SK-N-SH (cell line): ENCODE data around the gene NTNG1.

Experiments used
- CHD2 ChIP-seq: fragments of 150-350 bp; IDR thresholded peaks from 2 replicates; pipeline ENCODE4 v1.6.1; 2018; ENCODE audit warnings: low read length; ENCODE audit not compliant: partially characterized antibody
- EZH2phosphoT487 ChIP-seq: fragments of 200-600 bp; sonication (generic); IDR thresholded peaks from 2 replicates; pipeline ENCODE4 v1.6.1; 2017; ENCODE audit warnings: low read depth, mixed run types, mild to moderate bottlenecking, antibody characterized with exemption, moderate library complexity, borderline replicate concordance
- RAD21 ChIP-seq: IDR thresholded peaks from 2 replicates; pipeline ENCODE4 v1.6.1; 2012; ENCODE audit warnings: mild to moderate bottlenecking, low read length
- RCOR1 ChIP-seq: fragments of 150-350 bp; IDR thresholded peaks from 2 replicates; pipeline ENCODE4 v1.6.1; 2017; ENCODE audit warnings: antibody characterized with exemption, low read length
- RXRA ChIP-seq: IDR thresholded peaks from 2 replicates; pipeline ENCODE4 v1.4.0; 2012; ENCODE audit warnings: low read depth, mild to moderate bottlenecking, borderline replicate concordance
- TF ChIP-seq, protein P1 (sequence below): fragments of 200-600 bp; sonication (generic); IDR thresholded peaks from 2 replicates; pipeline ENCODE4 v1.6.1; 2017; ENCODE audit warnings: antibody characterized with exemption, mild to moderate bottlenecking, moderate library complexity
- TF ChIP-seq, protein P2 (sequence below): IDR thresholded peaks from 2 replicates; pipeline ENCODE4 v1.4.0; 2012; ENCODE audit warnings: low read depth, borderline replicate concordance

- TF ChIP-seq, protein P1, sequence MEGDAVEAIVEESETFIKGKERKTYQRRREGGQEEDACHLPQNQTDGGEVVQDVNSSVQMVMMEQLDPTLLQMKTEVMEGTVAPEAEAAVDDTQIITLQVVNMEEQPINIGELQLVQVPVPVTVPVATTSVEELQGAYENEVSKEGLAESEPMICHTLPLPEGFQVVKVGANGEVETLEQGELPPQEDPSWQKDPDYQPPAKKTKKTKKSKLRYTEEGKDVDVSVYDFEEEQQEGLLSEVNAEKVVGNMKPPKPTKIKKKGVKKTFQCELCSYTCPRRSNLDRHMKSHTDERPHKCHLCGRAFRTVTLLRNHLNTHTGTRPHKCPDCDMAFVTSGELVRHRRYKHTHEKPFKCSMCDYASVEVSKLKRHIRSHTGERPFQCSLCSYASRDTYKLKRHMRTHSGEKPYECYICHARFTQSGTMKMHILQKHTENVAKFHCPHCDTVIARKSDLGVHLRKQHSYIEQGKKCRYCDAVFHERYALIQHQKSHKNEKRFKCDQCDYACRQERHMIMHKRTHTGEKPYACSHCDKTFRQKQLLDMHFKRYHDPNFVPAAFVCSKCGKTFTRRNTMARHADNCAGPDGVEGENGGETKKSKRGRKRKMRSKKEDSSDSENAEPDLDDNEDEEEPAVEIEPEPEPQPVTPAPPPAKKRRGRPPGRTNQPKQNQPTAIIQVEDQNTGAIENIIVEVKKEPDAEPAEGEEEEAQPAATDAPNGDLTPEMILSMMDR: no peak
- TF ChIP-seq RCOR1 (no peak), EZH2phosphoT487 (no peak), RAD21 (no peak), CHD2 (no peak), RXRA (no peak)
- TF ChIP-seq, protein P2, sequence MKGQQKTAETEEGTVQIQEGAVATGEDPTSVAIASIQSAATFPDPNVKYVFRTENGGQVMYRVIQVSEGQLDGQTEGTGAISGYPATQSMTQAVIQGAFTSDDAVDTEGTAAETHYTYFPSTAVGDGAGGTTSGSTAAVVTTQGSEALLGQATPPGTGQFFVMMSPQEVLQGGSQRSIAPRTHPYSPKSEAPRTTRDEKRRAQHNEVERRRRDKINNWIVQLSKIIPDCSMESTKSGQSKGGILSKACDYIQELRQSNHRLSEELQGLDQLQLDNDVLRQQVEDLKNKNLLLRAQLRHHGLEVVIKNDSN: no peak
Observed at GRCh38 chr1:107344836-107345235, 204.0 kb downstream of the NTNG1 start.
